Measurements from ENCODE around the gene CDSN.

DNA sequence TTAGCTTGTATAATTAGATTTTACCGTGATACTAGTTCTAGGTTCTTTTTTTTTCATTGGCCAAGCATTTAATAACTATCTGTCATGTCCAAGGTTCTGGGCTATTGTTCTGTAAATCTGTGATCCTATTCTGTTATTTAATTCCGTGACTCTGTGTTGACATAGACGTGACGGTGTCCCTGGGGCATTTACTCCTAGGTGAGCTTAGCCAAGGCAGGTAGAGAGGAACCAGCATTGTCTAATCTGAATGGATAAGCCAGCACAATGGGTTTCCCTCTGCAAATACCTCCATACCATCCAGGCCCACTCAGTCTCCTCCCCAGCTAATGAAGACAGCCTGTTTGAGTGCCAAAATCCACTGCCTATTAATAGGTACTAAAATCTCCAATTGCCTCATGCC, 8.9 kb upstream of the CDSN start:
- TF ChIP-seq POLR2A (IDR thresholded peaks at IDR 0.05; ENCODE audit: low read depth) (no peak), EP300 (IDR thresholded peaks at IDR 0.05) (no peak)

Measured in esophagus muscularis mucosa (tissue), 2 donors.